ENCODE measurements around the gene LRP1B. TPM values are rescaled to one million over a fixed set of nuclear protein-coding genes. Genes with fewer than 3 reads are reported as not detected.

The LRP1B gene
- total and polyA plus RNA-seq, 2 donors (not counting 1 experiment from before 2014, with no cell fraction given): not detected

DNA sequence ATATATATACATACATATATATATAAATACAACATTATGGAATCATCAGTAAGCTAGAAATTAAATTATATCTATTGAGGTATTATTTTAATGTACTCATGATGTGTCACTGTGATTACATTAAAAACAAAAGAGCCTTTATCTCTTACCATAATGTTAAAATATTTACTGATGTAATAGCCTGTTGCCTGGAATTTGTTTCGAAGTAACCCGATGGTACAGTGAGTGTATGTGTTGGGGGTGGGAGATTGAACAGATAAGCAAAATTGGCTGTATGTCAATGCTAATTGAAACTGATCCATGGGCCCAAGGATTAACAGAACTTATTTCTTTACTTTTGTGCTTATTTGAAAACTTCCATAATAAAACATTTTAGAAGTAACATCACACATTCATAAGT is 1473.2 kb downstream of the LRP1B start:
- POLR2A ChIA-PET: no interaction called here
- Histone ChIP-seq H3K27me3 (replicated peaks in 1 of 4; ENCODE audit: control extremely low read depth in 1 of 4, control insufficient read depth in 3 of 4, insufficient read depth in 4 of 4, low read length in 3 of 4) (no peaks in the 10 kb centered on the region), H3K79me2 (ENCODE audit: control insufficient read depth, insufficient read depth, low read length) (no peaks in the 10 kb centered on the region), H3K4me1 (ENCODE audit: control insufficient read depth in 2 of 2, insufficient read depth in 2 of 2, low read length in 2 of 2) (no peaks in the 10 kb centered on the region), H3K36me3 (replicated peaks in 1 of 2; ENCODE audit: control extremely low read depth in 1 of 2, control insufficient read depth in 1 of 2, extremely low read depth in 1 of 2, insufficient read depth in 2 of 2, low read length in 1 of 2) (no peaks in the 10 kb centered on the region), H4K20me1 (ENCODE audit: control insufficient read depth, insufficient read depth, low read length, poor library complexity, severe bottlenecking) (no peaks in the 10 kb centered on the region), H3K9ac (ENCODE audit: low read length) (no peak overlapping the region), H3K9me3 (ENCODE audit: control extremely low read depth in 1 of 3, control insufficient read depth in 2 of 3, insufficient read depth in 1 of 3, low read length in 2 of 3) (no peaks in the 10 kb centered on the region), H2AFZ (ENCODE audit: insufficient read depth, low read depth, low read length, poor library complexity, severe bottlenecking) (no peak overlapping the region), H3K4me2 (replicated peaks; ENCODE audit: low read depth, low read length, poor library complexity, severe bottlenecking) (no peak overlapping the region), H3K4me3 (ENCODE audit: control extremely low read depth in 1 of 5, extremely low read depth in 1 of 5, insufficient read depth in 1 of 5, low read depth in 2 of 5, low read length in 4 of 5) (no peak overlapping the region), H3K27ac (ENCODE audit: low read length in 2 of 2) (no peak overlapping the region)
- ATAC-seq (ENCODE audit: low read depth): no peak
- Mint-ChIP-seq H3K27me3 (no peaks in the 10 kb centered on the region), H3K4me3 (no peak overlapping the region), H3K9me3 (ENCODE audit: insufficient read depth) (no peaks in the 10 kb centered on the region), H3K27ac (no peak overlapping the region), H3K4me1 (no peaks in the 10 kb centered on the region)
- WGBS (ENCODE audit: insufficient coverage): no CpG with 5 or more reads among the region's 2 CpGs
- DNase-seq: no peak
- intact Hi-C loops (cut with micrococcal nuclease): no loop called here
- CTCF ChIA-PET: no interaction called here
- TF ChIP-seq EZH2 (IDR thresholded peaks at IDR 0.05; ENCODE audit: borderline replicate concordance, insufficient read depth, low read depth, low read length, poor library complexity, severe bottlenecking): no peak
- TF ChIP-seq CTCF (IDR thresholded peaks at IDR 0.05): no peak

- ATAC-seq (ENCODE audit: low read depth) (no peak), DNase-seq (no peak)
- WGBS (ENCODE audit: insufficient coverage): no CpG with 5 or more reads among the region's 3 CpGs
- H3K9ac ChIP-seq (ENCODE audit: low read length): no peak overlapping the region
- no peaks in the 10 kb centered on the region for H3K4me1 ChIP-seq (ENCODE audit: control insufficient read depth in 2 of 2, insufficient read depth in 2 of 2, low read length in 2 of 2)
- H4K20me1 ChIP-seq (ENCODE audit: control insufficient read depth, insufficient read depth, low read length, poor library complexity, severe bottlenecking): no peaks in the 10 kb centered on the region
- no peaks in the 10 kb centered on the region for H3K9me3 ChIP-seq (ENCODE audit: control extremely low read depth in 1 of 3, control insufficient read depth in 2 of 3, insufficient read depth in 1 of 3, low read length in 2 of 3)
- no peaks in the 10 kb centered on the region for H3K27me3 Mint-ChIP-seq
- no peak overlapping the region for H3K4me3 ChIP-seq (ENCODE audit: control extremely low read depth in 1 of 5, extremely low read depth in 1 of 5, insufficient read depth in 1 of 5, low read depth in 2 of 5, low read length in 4 of 5)
- H3K4me1 Mint-ChIP-seq: no peaks in the 10 kb centered on the region
- no peaks in the 10 kb centered on the region for H3K79me2 ChIP-seq (ENCODE audit: control insufficient read depth, insufficient read depth, low read length)
- no peak overlapping the region for H3K27ac Mint-ChIP-seq
- no peaks in the 10 kb centered on the region for H3K27me3 ChIP-seq (replicated peaks in 1 of 4; ENCODE audit: control extremely low read depth in 1 of 4, control insufficient read depth in 3 of 4, insufficient read depth in 4 of 4, low read length in 3 of 4)
- H2AFZ ChIP-seq (ENCODE audit: insufficient read depth, low read depth, low read length, poor library complexity, severe bottlenecking): no peak overlapping the region
- intact Hi-C loops (cut with micrococcal nuclease): no loop called here
- no peak overlapping the region for H3K4me3 Mint-ChIP-seq
- no peak overlapping the region for H3K27ac ChIP-seq (ENCODE audit: low read length in 2 of 2)
- no peak overlapping the region for H3K4me2 ChIP-seq (replicated peaks; ENCODE audit: low read depth, low read length, poor library complexity, severe bottlenecking)
- H3K9me3 Mint-ChIP-seq (ENCODE audit: insufficient read depth): no peaks in the 10 kb centered on the region
- TF ChIP-seq EZH2 (IDR thresholded peaks at IDR 0.05; ENCODE audit: borderline replicate concordance, insufficient read depth, low read depth, low read length, poor library complexity, severe bottlenecking) (no peak), CTCF (IDR thresholded peaks at IDR 0.05) (no peak)
- H3K36me3 ChIP-seq (replicated peaks in 1 of 2; ENCODE audit: control extremely low read depth in 1 of 2, control insufficient read depth in 1 of 2, extremely low read depth in 1 of 2, insufficient read depth in 2 of 2, low read length in 1 of 2): no peaks in the 10 kb centered on the region
- ChIA-PET POLR2A (no interaction called here), CTCF (no interaction called here)
Measured at GRCh38 chr2:140654565-140654964, 1476.3 kb downstream of the LRP1B start.
